NCI-H1694 treated with DMSO at 0.1 percent for 48 hours (cell line): ENCODE measurements around the gene CNTNAP3B.
"Not testable (repeated sequence)": the region's sequence is repeated elsewhere in the genome, so short reads cannot be mapped to it uniquely, and the experiment has no call there.

Experiments used
- DNase-seq: peaks from one replicate; lab custom pipeline; 2025; lab: John Stamatoyannopoulos, UW

CNTNAP3B gene

DNA sequence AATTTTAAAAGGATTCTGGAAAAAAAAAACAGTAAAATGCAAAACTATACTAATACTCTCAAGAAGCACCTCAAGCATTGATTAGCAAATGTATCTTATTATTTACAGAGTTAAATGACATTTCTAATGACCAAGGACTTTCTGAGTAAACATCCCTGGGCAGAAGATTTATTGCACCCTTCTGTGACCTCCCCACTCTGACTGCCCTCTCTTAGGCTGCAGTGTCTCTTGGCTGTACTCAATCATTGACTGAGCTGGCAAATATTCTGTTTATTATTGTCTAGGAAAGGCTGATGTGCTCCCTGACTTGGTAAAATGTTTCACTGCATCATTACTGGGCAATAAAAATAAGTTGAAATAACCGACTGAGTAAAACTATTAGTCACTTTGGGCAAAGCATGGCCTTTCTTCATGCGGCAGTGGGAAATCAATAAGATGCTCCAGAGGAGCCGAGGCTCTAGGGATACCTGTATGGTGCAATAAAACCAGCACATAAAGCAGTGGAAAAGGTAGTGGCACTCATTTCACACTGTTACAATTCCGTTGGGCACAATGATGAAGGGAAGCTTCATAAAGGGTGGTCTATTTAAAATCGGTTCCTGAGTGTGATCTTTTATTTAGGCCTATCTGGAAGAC lies 151.1 kb downstream of the CNTNAP3B start:
- DNase-seq: not testable (repeated sequence)

DNA sequence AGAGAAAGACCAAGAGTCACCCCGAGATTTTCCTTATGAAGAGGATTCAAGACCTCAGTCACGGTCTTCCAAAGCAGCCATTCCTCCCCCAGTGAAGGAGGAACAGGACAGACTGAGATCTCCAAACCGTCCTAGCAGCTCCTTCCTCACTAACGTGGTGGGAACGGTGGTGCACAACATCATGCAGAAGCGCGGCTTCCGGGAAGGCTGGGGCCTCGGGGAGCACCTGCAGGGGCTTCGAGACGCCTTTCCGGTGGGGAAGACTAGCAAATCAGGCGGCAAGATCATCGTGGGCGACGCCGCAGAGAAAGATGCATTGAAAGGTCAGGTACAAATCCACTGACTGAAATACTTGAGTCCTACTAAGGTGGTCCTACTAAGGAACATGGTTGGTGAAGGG lies 154.3 kb downstream of the CNTNAP3B start:
- DNase-seq: not testable (repeated sequence)

DNA sequence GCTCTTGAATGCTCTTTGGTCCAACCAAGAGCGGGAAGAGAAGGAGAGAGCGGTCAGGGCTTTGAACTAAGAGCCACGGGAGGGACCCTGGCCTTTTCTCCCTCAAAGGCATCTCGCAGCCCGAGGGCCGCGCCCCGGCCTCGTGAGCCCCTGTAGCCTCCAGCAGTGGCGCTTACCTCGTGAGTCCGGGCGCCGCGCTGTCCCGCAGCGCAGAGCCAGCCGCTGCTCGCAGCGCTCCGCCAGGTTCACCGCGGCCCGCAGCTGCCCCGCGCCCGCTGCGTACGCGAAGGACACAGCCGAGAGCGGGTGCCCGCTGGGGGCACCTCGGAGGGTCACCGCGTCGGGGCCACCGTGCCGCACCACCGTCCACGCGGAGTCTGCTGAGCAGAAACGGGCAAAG lies 176.2 kb downstream of the CNTNAP3B start:
- DNase-seq: not testable (repeated sequence)

DNA sequence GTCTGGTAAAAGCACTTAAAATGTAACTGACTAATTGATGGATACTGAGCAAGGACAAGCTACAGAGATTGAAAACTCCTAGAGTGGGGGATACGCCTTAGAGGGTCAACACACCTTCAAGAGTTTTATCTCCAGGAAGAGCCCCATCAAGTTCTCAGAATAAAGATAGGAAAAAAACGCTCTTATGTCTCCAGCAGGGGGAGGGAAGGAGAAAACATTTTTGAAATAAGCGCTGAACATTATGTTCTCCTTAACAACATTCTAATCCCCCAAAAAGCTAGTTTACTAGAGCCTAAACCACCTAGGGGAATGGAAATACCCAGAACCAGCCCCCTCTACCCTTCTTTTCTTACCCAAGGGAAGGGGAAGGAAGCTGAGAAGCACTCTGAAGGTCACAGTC lies 187.5 kb downstream of the CNTNAP3B start:
- DNase-seq: not testable (repeated sequence)

DNA sequence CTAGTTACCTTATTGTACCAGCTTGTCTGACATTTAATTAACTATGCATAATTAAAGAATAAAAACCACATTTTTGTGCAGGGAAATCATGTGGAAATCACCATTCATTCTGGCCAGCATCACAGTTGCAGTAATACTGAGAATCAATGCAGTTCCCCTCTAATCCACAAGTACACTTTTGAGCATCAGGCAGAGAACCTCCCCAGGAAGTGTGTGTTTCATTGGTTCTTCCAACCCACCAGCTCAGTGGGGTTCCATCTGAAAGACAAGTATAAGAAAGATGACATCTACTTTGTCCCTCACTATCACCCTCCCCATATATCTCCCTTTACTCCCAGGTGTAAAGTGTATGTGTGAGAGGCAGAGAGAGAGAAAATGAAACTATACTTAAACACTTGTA lies 191.1 kb downstream of the CNTNAP3B start:
- DNase-seq: not testable (repeated sequence)

DNA sequence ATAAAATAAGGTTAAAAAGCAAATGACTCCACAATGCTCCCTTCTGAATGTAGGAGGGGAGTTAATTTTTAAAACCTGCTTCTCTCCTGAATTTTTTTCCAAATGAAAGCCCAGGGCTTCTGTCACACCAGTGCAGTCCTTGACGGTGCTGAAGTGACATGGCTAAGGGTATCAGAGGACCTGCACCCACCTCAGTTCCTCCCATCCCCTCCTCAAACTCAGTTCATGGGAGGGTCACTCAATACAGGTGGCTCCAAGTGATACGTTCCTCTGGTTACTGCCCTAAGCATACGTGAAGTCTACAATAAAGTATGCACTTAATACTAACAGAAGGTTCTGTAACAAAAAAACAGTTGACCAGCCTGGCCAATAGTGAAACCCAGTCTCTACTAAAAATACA lies 193.5 kb downstream of the CNTNAP3B start:
- DNase-seq: not testable (repeated sequence)

DNA sequence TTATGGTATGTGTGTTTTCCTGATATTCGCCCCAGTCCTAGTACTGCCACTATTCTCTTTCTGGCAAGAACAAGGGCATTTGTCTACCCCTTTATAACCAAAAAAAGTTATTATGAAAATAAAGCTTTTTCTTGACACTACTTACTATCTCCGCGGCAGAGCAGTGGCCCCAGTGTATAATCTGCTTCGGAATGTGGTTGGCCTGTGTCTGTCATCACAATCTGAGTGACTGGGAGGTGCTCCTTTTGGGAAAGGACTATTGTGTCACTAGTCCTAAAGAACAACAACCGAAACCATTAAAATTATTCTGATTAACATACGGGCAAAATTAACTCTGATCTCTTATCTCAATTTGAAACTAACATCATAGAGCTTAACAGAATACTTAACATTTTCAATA lies 200.1 kb downstream of the CNTNAP3B start:
- DNase-seq: not testable (repeated sequence)

DNA sequence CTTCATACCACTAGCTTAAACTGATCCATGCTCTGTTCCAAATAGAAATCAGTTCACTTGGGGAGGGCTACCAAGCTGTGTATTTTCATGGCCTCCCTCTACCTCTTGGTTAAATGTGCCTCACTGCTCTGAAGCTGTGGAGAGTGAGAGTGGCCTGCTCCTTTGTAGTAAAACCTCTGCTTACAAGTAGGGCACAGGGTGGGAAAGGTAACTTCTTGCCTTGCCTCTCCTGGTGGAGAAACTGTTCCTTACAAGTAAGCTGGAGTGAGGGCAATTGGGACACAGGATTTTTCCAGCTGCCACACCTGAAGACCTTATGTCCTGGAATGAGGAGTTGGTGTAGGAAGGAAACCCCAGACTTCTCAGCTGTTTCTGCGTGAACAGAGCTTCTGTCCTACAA lies 211.9 kb downstream of the CNTNAP3B start:
- not testable (repeated sequence) for DNase-seq

DNA sequence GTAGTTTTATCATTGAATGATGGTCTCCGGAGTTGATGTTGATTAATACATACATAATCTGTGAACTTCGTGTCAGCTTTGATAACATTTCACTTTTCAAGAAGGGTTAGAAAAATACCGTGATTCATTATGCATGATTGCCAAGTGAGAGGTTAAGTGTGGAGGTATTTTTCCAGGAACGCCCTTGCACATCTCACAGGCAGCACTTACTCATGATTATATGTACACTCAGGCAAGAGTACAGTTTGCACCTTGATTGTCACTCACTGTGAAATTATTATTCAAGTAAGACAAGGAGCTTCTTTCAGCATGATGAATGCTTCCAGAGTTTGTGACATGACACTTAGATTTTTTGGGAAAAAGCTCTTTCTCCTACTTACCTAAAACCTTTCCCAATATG lies 223.7 kb downstream of the CNTNAP3B start:
- DNase-seq: not testable (repeated sequence)

DNA sequence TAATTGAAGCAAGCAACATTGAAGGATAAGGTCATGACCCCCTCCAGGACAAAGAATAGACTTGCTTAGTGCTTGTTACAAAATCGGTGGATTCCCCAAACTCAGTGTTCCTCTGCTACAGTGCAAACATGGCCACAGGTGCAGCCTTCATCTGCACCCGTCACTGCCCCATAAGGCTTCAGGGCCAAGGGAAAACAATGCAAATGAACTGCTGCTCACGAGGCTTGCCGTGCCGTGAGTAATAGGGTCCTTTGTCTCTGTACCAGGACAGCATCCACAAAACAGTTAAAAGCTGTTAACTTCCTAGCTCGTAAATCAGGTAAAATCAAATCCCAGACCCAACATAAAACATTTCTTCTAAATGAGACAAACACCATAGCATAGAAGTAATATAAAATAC lies 226.5 kb downstream of the CNTNAP3B start:
- not testable (repeated sequence) for DNase-seq

DNA sequence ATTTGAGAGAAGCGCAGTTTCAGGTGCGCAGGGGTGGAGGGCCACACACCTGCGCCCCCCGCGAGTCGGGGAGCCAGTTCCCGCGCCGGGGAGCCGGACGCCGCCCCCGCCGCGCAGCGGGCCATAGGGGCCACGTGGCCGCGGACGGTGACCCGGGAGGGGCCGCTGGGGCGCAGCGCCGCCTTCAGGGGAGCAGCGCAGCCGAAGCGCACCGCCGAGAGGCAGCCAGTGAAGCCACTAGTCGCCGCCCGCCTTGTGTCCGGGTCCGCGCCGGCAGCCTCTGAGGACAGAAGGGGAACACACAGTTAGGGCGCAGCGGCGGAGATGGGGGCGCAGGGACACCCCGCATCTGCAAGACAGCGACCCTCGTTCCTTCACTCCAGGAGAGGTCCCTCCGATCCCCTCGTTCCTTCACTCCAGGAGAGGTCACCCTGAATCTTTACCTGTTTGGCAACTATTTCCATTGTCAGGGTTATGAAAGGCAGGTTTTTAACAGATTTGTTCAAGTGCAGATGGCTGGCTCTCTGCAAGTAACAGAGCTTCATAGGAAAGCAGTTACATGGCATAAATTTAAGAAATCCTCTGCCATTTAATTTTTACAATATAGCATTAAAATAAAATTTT lies 230.4 kb downstream of the CNTNAP3B start:
- DNase-seq: not testable (repeated sequence)

DNA sequence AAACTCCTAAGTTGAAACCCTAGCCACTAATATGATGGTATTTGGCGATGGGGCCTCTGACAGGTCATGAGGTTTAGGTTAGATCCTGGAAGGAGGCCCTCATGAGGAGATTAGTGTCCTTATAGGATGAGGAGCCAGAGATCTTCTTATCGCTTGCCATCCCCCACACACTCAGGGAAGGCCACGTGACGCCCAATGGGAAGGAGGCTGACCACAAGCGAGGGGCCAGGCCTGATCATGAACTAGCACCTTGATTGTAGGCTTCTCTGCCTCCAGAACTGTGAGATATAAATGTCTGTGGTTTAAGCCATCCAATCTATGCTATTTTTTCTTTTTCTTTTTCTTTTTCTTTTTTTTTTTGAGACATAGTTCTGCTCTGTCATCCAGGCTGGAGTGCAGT lies 254.7 kb downstream of the CNTNAP3B start:
- DNase-seq: not testable (repeated sequence)

DNA sequence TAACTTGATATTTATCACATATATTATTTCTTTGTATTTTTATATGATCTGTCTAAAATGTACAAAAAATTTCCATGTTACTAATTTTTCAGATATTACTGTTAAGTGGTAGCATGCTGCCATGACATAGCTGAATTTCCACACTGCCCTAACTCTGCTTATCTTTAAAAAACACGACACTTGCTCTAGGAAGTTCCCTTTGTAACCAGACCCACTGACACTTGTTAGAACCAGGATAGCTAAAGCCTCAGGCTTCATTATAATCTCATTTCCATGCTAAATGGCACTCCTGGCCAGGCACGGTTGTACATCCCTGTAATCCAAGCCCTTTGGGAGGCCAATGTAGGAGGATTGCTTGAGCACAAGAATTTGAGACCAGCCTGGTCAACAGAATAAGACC lies 273.8 kb downstream of the CNTNAP3B start:
- not testable (repeated sequence) for DNase-seq

DNA sequence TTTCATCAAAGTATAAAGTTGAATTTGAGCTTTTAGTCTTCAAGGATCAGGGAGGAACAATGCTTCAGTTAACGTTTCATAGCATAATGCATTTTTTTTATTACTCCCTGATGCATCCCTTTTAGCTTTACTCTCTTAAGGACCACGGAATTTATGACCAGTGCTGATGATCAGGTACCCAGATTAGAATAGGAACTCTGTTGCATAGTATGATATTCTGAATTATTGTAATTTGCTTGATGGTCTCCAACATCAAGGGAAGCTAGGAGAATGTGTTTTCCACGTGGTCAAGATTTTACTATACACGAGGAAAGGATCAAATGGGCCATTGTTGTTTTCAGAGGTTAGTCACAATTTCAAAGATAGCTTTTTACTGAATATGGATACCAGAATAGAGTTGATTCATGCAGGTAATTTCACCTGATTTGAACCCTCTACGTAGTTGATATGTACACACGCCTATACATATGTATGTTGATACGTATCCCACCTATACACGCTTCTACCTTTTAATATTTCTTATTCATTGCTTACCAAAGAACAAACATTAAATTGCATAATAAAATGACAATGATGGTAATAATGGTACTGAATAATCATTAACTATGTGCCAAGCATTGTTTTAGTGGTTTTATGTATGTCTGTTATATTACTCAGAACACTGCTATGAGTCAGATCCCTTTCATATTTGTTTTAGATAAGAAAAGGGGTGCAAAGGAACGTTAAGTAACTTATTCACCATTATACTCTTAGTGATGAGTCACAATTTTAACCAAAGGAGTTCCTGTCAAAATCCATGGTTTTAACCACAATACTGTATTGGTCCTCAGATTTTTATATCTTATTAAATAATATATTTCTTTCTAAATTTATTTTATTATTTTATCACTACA lies 277.1 kb downstream of the CNTNAP3B start:
- not testable (repeated sequence) for DNase-seq

DNA sequence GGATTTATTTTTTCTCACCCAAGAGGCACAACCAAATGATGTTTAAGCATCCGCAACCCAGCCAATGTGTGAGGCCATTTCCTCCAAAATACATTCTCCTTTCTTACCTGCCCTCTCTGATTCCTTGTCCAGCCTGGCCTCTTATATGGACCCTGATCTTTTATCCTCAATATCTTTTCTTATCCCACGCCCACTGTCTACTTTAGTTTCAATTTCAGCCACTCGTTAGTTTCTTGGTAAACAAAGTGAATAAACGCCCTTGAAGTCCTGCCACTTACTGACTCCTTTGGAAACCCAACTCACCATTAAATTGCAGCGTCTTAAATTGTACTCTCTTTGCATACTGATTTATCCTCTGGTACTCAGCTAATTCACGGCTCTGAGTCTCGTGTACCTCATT lies 281.4 kb downstream of the CNTNAP3B start:
- not testable (repeated sequence) for DNase-seq
